Ovary (tissue), 9 donors: Measurements from ENCODE around the gene SCARF2. TPM values are rescaled to one million over a fixed set of nuclear protein-coding genes. Genes with fewer than 3 reads are reported as not detected.

ENCODE experiments used
- DNase-seq, 5 donors: peaks; one replicate each; pipeline ENCODE4 v3.0.0-alpha.2; 2019 to 2020
- H3K27ac ChIP-seq, 2 donors: fragments of 200-600 bp; one replicate each; pipeline versions ENCODE4 v1.5.1 to v1.8.0; 2019 to 2022
- H3K27me3 ChIP-seq: fragments of 200-600 bp; one replicate; pipeline ENCODE4 v1.8.0; 2022
- H3K36me3 ChIP-seq: fragments of 200-600 bp; sonication (generic); one replicate; pipeline ENCODE4 v1.5.1; 2019
- H3K4me1 ChIP-seq: one replicate; pipeline ENCODE4 v1.8.1; 2013; ENCODE audit warnings: mild to moderate bottlenecking, moderate library complexity; ENCODE audit not compliant: insufficient read depth
- H3K4me3 ChIP-seq: fragments of 200-600 bp; sonication (generic); one replicate; pipeline ENCODE4 v1.5.1; 2017
- H3K9me3 ChIP-seq, 2 donors: fragments of 200-600 bp in 1 of 2; sonication (generic) in 1 of 2; one replicate each; pipeline versions ENCODE4 v1.5.1 to v1.8.1; 2013 to 2019; ENCODE audit warnings: mild to moderate bottlenecking in 1 of 2, moderate library complexity in 1 of 2
- EP300 ChIP-seq: sonication (generic); formaldehyde crosslinking; IDR thresholded peaks from one replicate; pipeline ENCODE4 v1.6.1; 2017; ENCODE audit warnings: antibody characterized with exemption
- POLR2A ChIP-seq: fragments of 450-650 bp; IDR thresholded peaks from one replicate; pipeline ENCODE4 v1.6.1; 2017; ENCODE audit warnings: antibody characterized with exemption, mild to moderate bottlenecking, moderate library complexity
- WGBS, 3 donors: extraction: QIAGEN DNeasy Blood & Tissue Kit in 1 of 3; methylation state at CpG; one replicate each; pipeline versions ENCODE4 v1.1.5 to v1.1.7; 2013 to 2017; 5-methylcytosine and 5-hydroxymethylcytosine counted together
- intact Hi-C, 4 donors: fragments of 100-400 bp; cut with DNase I; formaldehyde crosslinking; loops; one replicate each; pipeline versions ENCODE4 v1.11.0 to v1.15.1; 2022 to 2023
- polyA plus RNA-seq, 2 donors: library from polyadenylated mRNA; stranded (reverse); fragments of 200-250 nt in 1 of 2; fragments of 350-450 nt in 1 of 2; fragmentation: Illumina TruSeq in 1 of 2; extraction: RNeasy Lipid Tissue Mini Kit (QIAGEN cat#74804) in 1 of 2; gene quantifications; one replicate each; pipeline ENCODE4 v1.2.3, GENCODE V29; 2013 to 2014
- total RNA-seq, 7 donors: library from RNA; depleted of rRNA in 2 of 7; stranded (reverse); fragments of >200 nt in 2 of 7; fragmentation: NEBNext Ultra II Directional in 3 of 7; extraction: Animal tissue kit (Norgen Biotek cat#: 25700) in 3 of 7; gene quantifications; one replicate each; pipeline versions ENCODE4 v1.1.0 to v1.2.4, GENCODE V29; 2016 to 2023
- TF ChIP-seq, protein P1 (sequence below), 3 donors: fragments of 450-650 bp in 2 of 3; fragments of 200-600 bp in 1 of 3; IDR thresholded peaks; one replicate each; pipeline versions ENCODE4 v1.5.1 to v1.8.0; 2016 to 2022; ENCODE audit warnings: antibody characterized with exemption in 3 of 3, mild to moderate bottlenecking in 1 of 3
- donor health status: DM: no; HTN: no; CAD: no; lungs with moderate emphysema.
- donor health status: DM: no; HTN: no; CAD: no.
- donor health status: Bipolar disorder and iron deficiency.
- donor health status: DM: yes; HTN: yes; CAD: no.
- donor health status: DM: no; HTN: no; CAD: no.
- donor health status: DM: yes; HTN: yes; CAD: no.

Gene SCARF2
- total and polyA plus RNA-seq, 9 donors, result 2.1 to 44.6 (median 19.9) TPM

DNA sequence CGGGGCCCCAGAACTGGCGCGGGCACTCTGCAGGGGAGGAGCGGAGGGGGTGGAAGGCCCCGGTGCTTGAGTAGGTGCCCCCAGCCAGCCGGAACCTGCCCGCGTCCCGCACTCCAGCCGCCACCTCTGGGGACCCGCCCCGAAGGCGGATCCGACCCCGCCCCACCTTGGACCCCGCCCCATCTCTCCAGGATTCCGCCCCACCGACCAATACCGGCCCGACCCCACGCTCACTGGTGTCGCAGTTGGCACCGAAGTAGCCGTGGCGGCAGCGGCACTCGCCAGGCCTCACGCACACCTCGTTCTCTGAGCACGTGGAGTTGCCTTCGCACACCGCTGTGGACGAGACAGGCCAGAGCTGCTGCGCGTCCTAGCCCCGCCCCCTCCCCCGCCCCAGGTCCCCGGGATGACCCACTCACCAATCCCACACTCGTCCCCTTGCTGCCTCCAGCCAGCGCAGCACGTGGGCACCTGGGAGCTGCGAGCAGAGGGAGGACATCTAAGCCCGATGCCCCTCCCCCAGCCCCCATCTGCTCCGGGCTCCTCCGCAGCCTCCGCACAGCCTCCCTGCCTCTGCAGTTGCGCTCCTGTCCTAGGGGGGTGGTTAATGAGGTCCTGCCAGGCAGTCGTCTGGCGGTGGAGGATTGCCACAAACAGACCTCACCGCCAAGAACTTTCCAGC is 6.0 kb downstream of the SCARF2 start:
- TF ChIP-seq EP300, result no peak
- H3K27me3 ChIP-seq, result no peaks in the 10 kb centered on the region
- WGBS, 3 donors, result 60 to 62% (median 60%) methylated on average over 40 to 50 of the region's 50 CpGs
- H3K36me3 ChIP-seq, result no peaks in the 10 kb centered on the region
- peaks cover 8% of the 10 kb centered on the region for H3K4me1 ChIP-seq
- no peak overlapping the region for H3K4me3 ChIP-seq
- no peak overlapping the region for H3K27ac ChIP-seq
- no peaks in the 10 kb centered on the region for H3K9me3 ChIP-seq
- intact Hi-C loops, result no loop called here
- peak in 2 of 5 donors; percentile 23 to 38 for DNase-seq

DNA sequence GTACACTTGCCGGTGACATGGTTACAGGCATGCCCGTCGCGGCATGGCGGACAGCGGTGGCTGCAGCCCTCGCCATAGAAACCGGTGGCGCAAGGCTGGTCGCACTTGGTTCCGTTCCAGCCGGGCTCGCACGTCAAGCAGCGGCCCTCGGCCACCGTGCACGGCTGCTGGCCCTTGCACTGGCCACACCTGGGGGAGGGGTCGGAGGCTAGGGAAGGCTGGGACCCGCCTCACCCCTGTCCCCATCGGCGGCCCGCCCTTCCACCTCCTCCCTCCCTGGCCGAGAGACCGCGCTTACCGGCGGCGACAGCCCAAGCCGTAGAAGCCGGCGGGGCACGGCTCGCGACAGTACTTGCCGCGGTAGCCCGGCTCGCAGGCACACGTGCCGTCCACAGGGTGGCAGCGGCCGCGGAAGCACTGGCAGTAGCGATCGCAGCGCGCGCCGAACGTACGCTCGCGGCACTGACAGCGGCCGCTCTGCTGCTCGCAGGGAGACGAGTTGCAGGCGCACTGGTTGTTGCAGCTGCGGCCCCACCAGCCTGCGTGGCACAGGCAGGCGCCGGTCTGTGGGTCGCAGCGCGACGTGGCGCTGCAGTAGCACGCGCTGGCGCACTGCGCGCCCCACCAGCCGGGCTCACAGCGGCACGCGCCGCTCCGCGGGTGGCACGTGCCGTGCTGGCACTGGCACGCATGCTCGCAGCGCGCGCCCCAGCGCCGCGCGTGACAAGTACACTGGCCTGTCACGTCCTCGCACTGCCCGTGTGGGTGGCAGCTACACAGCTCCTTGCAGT is 6.7 kb downstream of the SCARF2 start:
- intact Hi-C loops, result no loop called here

DNA sequence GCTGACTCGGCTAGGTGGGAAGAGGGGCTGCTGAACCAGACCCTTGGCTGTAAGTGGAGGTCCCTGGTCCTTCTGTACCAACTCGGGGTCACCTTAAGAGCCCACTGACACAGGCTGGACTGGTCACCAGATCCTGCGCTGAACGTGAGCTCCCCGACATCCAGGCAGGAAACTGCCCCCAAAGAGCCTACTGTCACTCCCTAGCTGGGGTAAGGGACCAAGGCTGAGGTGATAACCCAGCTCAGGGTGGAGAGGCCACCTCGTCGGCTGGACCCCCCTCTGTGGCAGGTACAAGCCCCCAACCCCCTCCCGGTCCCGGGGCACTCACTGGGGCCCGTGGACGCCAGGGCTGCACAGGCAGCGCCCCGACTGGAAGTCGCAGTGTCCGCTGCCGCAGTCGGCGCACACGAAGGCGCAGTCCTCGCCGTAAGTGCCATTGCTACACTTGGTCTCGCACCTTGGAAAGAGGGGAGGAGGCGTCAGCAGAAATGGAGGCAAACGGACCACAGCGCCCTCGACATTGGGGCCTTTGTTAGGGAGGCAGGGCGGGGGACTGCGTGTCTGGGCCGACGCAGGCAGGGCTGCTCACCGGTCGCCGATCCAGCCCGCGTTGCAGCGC is 7.4 kb downstream of the SCARF2 start:
- H3K4me3 ChIP-seq, result no peak overlapping the region
- H3K27me3 ChIP-seq, result no peaks in the 10 kb centered on the region
- no peaks in the 10 kb centered on the region for H3K9me3 ChIP-seq
- 85 to 89% (median 88%) methylated on average over 37 of the region's 37 CpGs for WGBS, 3 donors
- no peak for DNase-seq
- intact Hi-C loops, result no loop called here
- no peaks in the 10 kb centered on the region for H3K36me3 ChIP-seq
- no peak overlapping the region for H3K27ac ChIP-seq
- TF ChIP-seq EP300 (no peak), POLR2A (no peak)
- TF ChIP-seq, protein P1, sequence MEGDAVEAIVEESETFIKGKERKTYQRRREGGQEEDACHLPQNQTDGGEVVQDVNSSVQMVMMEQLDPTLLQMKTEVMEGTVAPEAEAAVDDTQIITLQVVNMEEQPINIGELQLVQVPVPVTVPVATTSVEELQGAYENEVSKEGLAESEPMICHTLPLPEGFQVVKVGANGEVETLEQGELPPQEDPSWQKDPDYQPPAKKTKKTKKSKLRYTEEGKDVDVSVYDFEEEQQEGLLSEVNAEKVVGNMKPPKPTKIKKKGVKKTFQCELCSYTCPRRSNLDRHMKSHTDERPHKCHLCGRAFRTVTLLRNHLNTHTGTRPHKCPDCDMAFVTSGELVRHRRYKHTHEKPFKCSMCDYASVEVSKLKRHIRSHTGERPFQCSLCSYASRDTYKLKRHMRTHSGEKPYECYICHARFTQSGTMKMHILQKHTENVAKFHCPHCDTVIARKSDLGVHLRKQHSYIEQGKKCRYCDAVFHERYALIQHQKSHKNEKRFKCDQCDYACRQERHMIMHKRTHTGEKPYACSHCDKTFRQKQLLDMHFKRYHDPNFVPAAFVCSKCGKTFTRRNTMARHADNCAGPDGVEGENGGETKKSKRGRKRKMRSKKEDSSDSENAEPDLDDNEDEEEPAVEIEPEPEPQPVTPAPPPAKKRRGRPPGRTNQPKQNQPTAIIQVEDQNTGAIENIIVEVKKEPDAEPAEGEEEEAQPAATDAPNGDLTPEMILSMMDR (IDR thresholded peaks at IDR 0.05), result no peak
- H3K4me1 ChIP-seq, result no peaks in the 10 kb centered on the region

More for the DNA sequence above, 6.7 kb downstream of the SCARF2 start:
- H3K27me3 ChIP-seq, result no peaks in the 10 kb centered on the region
- no peak for TF ChIP-seq POLR2A
- no peak for TF ChIP-seq EP300
- TF ChIP-seq, protein P1 (IDR thresholded peaks at IDR 0.05), result no peak
- no peak overlapping the region for H3K4me3 ChIP-seq
- DNase-seq, result peak in 2 of 5 donors; percentile 31 to 55
- WGBS, 3 donors, result 56 to 75% (median 58%) methylated on average over 78 to 94 of the region's 94 CpGs
- H3K36me3 ChIP-seq, result no peaks in the 10 kb centered on the region
- H3K27ac ChIP-seq, result no peak overlapping the region
- peaks cover 7% of the 10 kb centered on the region for H3K4me1 ChIP-seq
- H3K9me3 ChIP-seq, result no peaks in the 10 kb centered on the region

DNA sequence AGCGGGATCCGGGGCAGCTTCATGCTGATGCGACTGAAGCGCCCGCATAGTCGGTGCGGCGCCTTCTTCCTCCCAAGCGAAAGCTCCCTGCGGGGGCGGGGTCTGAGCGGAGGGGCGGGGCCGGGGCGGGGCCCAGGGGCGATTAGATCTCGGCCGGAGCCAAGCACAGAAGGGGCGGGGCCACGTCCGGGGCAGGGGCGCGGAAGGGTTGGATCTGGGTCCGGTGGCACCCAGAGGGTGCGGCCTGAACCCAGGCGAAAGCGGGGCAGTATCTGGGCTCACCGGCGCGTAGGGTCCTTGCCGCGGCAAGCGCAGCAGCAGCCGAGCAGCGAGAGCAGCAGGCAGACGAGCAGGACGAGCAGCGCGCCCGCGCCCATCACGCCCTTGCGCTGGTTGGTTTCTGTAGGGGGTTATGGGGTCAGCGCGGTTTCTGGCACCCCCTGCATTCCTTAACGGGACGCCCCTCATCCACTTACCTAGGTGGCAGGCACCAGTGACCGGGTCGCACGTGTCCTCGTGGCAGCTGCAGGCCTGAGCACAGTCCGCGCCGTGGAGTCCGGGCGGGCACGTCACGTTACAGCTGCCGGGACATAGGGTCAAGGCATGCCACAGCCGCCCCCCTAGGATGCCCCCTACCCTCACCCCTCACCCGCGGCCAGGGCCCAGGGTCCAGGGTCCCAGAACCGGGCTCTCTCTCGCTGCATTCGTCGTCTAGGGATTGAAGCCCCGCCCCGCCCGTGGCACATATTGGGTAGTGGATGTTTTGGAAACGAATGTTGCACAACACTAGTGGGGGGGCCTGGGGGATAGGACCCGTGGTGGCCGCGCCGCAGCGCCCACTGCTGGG is 8.1 kb downstream of the SCARF2 start:
- no peaks in the 10 kb centered on the region for H3K4me1 ChIP-seq
- peak in 2 of 5 donors; percentile 22 to 40 for DNase-seq
- no peak for TF ChIP-seq POLR2A
- TF ChIP-seq, protein P1 (IDR thresholded peaks at IDR 0.05), result no peak
- no peak for TF ChIP-seq EP300

More for the DNA sequence above, 8.1 kb downstream of the SCARF2 start:
- Histone ChIP-seq H3K27ac (no peak overlapping the region), H3K36me3 (no peaks in the 10 kb centered on the region), H3K4me3 (no peak overlapping the region), H3K27me3 (no peaks in the 10 kb centered on the region), H3K9me3 (no peaks in the 10 kb centered on the region)
- 76 to 85% (median 78%) methylated on average over 68 to 75 of the region's 75 CpGs for WGBS, 3 donors
- intact Hi-C loops, result loop anchor here in 1 of 4 donors (10.0 kb wide), 1 partner anchor 145 kb away; no protein-coding TSS in a partner anchor
